B cell (primary cell): ENCODE measurements around the gene ARHGAP23.

Experiments used
- CTCF ChIP-seq: fragments of 200-600 bp; IDR thresholded peaks from one replicate; pipeline ENCODE4 v1.8.0; 2022; ENCODE audit warnings: antibody characterized with exemption, mild to moderate bottlenecking
- EZH2 ChIP-seq: IDR thresholded peaks from 2 replicates; pipeline ENCODE4 v1.6.1; 2012; ENCODE audit warnings: borderline replicate concordance, low read depth, mild to moderate bottlenecking, moderate library complexity, low read length; ENCODE audit not compliant: insufficient read depth, poor library complexity, severe bottlenecking

- TF ChIP-seq CTCF (no peak), EZH2 (no peak)
Observed at GRCh38 chr17:38430316-38430715, 2.1 kb downstream of the ARHGAP23 start.
